ENCODE data around the gene PHACTR3.

DNA sequence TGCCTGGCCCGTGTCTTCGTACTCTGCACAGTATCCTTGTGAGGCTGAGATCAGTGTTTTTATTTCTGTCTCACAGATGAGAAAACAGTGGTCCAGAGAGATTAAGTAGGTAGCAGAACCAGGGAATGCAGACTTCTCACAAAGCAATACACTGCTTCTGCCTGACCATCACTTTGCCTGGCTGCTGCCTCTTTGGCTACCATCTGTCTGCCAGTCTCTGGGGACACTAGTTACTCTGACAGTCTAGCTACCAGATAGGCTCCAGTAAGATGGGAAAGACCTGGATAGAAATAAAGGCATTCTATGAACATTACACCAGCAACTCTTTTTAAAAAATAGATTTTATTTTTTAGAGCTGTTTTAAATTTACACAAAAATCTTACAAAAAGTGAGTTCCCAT lies 96.9 kb downstream of the PHACTR3 start:
- TF ChIP-seq, protein P1, sequence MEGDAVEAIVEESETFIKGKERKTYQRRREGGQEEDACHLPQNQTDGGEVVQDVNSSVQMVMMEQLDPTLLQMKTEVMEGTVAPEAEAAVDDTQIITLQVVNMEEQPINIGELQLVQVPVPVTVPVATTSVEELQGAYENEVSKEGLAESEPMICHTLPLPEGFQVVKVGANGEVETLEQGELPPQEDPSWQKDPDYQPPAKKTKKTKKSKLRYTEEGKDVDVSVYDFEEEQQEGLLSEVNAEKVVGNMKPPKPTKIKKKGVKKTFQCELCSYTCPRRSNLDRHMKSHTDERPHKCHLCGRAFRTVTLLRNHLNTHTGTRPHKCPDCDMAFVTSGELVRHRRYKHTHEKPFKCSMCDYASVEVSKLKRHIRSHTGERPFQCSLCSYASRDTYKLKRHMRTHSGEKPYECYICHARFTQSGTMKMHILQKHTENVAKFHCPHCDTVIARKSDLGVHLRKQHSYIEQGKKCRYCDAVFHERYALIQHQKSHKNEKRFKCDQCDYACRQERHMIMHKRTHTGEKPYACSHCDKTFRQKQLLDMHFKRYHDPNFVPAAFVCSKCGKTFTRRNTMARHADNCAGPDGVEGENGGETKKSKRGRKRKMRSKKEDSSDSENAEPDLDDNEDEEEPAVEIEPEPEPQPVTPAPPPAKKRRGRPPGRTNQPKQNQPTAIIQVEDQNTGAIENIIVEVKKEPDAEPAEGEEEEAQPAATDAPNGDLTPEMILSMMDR (IDR thresholded peaks at IDR 0.05), result no peak
- no peak for TF ChIP-seq ZFX (IDR thresholded peaks at IDR 0.05; ENCODE audit: borderline replicate concordance)
